ENCODE data around the gene KCNJ12.

The KCNJ12 gene

GRCh38 chr17:21467196-21467595 is 91.0 kb downstream of the KCNJ12 start:
- TF ChIP-seq ZBTB7A (IDR thresholded peaks at IDR 0.05; ENCODE audit: low read depth) (no peak), RAD21 (IDR thresholded peaks at IDR 0.05; ENCODE audit: low read depth) (no peak), TCF12 (IDR thresholded peaks at IDR 0.05; ENCODE audit: low read depth) (no peak), USF1 (IDR thresholded peaks at IDR 0.05) (no peak), NFIC (IDR thresholded peaks at IDR 0.05) (no peak), MAX (IDR thresholded peaks at IDR 0.05) (no peak), YY1 (IDR thresholded peaks at IDR 0.05; ENCODE audit: low read depth) (no peak), EGR1 (IDR thresholded peaks at IDR 0.05) (no peak), FOXM1 (IDR thresholded peaks at IDR 0.05; ENCODE audit: borderline replicate concordance, low read depth) (no peak), TEAD4 (IDR thresholded peaks at IDR 0.05) (no peak), EP300 (IDR thresholded peaks at IDR 0.05; ENCODE audit: borderline replicate concordance) (no peak), CREB1 (IDR thresholded peaks at IDR 0.05; ENCODE audit: low read depth) (no peak), CEBPB (IDR thresholded peaks at IDR 0.05) (no peak)

GRCh38 chr17:21467739-21468490 is 91.8 kb downstream of the KCNJ12 start:
- TF ChIP-seq TCF12 (IDR thresholded peaks at IDR 0.05; ENCODE audit: low read depth) = no peak
- no peak for TF ChIP-seq FOXM1 (IDR thresholded peaks at IDR 0.05; ENCODE audit: borderline replicate concordance, low read depth)
- no peak for TF ChIP-seq YY1 (IDR thresholded peaks at IDR 0.05; ENCODE audit: low read depth)
- TF ChIP-seq RAD21 (IDR thresholded peaks at IDR 0.05; ENCODE audit: low read depth) = no peak

Measured in Ishikawa (cell line).